H4 (cell line): ENCODE results near the gene REXO4. TPM values are rescaled to one million over a fixed set of nuclear protein-coding genes. Genes with fewer than 3 reads are reported as not detected.
"Not testable (repeated sequence)": the region's sequence is repeated elsewhere in the genome, so short reads cannot be mapped to it uniquely, and the experiment has no call there.

ENCODE experiments used
- DNase-seq: peaks from one replicate; pipeline ENCODE4 v3.0.0-alpha.2; 2015; ENCODE audit warnings: low spot score
- total RNA-seq: library from RNA; depleted of rRNA; stranded (reverse); fragments of >200 nt; shearing (Covaris generic); gene quantifications from 2 replicates; pipeline ENCODE4 v1.2.3, GENCODE V29; 2014

Gene REXO4
- total RNA-seq, 1 experiment from 2014 or later = 11.5 TPM

DNA sequence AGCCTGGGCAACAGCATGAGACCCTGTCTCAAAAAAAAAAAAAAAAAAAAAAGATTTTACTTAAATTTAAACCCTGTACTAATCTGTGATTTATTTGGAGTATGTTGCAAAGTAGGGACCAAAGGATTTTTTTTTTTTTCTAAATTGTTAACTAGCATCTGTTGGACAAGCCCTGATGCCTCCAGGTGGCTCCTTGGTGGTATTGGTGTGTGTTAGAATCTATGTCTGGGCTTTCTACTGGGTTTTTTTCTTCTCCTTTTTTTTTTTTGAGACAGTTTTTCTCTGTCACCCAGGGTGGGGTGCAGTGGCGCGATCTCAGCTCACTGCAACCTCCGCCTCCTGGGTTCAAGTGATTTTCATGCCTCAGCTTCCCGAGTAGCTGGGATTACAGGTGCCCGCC, 34.1 kb upstream of the REXO4 start:
- not testable (repeated sequence) for DNase-seq

DNA sequence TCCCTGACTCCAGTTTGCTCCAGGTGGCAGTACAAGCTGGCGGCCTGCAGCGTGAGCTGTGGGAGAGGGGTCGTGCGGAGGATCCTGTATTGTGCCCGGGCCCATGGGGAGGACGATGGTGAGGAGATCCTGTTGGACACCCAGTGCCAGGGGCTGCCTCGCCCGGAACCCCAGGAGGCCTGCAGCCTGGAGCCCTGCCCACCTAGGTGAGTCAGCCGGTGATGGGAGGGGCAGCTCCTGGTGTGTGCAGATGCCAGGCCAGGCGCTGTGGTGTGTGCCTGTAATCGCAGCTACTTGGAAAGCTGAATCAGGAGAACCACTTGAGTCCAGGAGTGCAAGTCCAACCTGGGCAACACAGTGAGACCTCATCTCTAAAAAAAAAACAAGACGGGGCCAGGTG, 31.9 kb upstream of the REXO4 start:
- DNase-seq = peak; percentile 55

DNA sequence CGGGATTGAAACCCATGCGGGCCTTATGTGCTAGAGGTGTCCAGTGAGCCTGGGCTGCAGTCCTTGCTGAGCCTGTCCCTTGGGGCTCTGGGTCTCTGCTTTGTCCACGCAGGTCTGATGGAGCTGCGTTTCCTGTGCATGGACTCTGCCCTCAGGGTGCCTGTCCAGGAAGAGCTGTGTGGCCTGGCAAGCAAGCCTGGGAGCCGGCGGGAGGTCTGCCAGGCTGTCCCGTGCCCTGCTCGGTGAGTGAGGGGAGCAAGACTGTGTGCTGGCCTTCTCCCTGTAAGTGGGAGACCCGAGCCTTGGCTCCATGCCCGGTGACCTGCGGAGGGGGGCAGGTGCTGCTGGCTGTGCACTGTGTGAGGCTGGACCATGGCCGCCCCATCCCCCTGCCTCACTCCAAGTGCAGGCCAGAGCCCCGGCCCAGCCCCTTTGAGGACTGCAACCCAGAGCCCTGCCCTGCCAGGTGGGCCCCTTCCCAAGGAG, 30.7 kb upstream of the REXO4 start:
- no peak for DNase-seq

DNA sequence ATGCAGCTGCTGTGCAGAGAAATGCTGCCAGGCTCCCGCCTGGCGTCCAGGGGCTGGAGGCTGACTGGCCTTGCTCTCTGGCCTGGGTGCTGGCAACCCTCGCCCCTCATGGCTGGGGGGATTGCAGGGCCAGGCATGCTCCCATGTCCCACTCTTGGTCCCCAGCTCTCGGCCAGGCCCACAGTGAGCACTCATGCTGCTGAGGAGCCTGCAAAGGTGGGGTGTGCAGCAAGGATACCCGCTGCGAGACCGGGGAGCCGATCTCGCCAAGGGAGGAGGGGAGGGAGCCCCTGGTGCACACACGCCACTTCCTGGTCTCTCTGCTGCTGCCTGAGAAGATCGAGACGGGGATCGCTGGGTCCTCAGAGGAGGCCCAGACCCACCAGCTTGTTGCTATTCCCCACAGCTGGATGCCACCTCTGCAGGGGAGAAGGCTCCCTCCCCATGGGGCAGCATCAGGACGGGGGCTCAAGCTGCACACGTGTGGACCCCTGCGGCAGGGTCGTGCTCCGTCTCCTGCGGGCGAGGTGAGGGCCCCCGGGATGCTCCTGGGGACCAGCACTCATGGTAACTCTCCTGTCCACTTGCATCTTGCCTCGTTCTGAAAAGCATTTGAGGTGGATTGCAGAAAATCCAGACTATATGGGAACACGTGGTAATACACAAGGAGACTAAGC, 27.6 kb upstream of the REXO4 start:
- no peak for DNase-seq

DNA sequence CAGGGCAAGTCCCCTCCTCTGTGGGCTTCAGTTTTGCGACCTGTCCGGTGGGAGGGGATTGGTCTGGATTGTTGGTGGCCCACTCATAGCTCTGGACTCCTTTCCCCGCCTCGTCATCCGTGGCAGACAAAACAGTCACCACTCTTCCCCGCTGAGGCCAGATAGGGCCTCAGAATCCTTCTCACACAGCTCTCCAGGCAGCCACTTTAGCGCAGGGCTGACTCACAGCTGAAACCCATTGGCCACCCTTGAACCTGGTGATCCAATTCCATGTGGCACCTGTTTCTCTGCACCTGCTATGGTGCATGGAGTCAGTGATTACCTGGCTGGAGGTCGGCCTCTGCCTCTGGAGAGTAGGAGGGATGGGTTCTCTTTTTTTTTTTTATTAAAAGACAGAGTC, 26.2 kb upstream of the REXO4 start:
- no peak for DNase-seq

DNA sequence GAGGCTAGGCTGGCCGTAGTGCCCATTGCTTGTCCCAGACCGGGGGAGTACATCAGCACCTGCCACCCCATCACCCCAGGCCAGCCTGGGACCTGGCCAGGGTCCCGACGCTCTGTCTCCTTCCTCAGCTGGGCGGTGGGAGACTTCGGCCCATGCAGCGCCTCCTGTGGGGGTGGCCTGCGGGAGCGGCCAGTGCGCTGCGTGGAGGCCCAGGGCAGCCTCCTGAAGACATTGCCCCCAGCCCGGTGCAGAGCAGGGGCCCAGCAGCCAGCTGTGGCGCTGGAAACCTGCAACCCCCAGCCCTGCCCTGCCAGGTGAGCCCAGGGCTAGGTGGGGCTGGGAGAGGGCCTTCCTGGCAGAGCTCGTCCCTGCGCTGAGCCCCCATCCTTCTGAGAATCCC, 25.4 kb upstream of the REXO4 start:
- DNase-seq = no peak

DNA sequence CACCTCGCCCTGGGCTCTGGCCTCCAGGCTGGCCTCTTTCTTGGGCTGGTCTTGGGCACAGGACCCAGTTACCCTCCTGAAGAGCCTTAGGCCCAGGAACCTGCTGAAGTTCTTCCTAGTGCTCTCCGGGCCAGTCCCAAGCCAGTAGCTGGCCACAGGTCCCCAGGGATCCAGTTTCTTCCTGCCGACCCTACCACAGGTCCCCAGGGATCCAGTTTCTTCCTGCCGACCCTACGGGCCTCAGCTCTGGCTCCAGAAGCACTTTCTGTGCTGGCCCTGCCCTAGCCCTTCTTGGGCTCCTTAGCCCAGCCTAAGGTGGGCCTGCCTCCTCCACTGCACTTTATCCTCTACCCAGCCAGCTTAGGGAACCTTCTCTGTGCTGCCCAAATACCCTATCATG, 23.8 kb upstream of the REXO4 start:
- DNase-seq = no peak

DNA sequence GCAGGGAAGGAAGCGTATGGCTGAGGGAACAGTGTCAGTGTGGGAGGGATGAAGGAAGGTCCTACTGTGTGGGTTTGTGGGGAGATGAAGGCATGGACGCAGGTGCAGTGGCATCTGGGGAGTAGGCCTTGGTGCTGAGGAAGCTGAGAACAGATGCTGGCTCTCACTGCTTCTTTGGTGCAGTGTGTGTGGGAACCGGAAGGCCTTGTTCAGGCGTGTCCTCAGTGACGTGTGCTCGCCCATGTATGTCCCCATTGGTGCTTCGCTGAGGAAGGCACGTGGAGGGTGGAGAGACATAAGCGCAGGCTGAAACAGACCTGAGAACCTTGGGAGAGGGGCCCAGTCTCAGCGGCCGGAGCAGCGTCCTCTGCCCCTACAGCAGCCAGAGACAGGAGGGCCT, 23.1 kb upstream of the REXO4 start:
- DNase-seq = no peak

DNA sequence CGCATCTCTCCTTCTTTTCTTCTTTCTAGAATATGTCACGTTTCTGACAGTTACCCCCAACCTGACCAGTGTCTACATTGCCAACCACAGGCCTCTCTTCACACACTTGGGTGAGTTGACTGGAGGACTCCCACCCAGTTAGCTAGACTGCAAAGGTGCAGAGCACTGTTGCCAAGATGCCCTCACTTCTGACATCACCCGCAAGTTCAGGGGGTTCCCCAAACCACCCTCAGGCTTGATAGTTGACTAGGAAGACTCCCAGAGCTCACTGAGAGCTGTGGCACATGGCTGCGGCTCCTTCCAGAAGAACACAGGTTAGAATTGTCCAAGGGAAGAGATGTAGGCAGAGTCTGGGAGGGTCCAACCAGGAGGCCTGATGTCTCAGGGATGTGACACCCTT, 21.5 kb upstream of the REXO4 start:
- no peak for DNase-seq

DNA sequence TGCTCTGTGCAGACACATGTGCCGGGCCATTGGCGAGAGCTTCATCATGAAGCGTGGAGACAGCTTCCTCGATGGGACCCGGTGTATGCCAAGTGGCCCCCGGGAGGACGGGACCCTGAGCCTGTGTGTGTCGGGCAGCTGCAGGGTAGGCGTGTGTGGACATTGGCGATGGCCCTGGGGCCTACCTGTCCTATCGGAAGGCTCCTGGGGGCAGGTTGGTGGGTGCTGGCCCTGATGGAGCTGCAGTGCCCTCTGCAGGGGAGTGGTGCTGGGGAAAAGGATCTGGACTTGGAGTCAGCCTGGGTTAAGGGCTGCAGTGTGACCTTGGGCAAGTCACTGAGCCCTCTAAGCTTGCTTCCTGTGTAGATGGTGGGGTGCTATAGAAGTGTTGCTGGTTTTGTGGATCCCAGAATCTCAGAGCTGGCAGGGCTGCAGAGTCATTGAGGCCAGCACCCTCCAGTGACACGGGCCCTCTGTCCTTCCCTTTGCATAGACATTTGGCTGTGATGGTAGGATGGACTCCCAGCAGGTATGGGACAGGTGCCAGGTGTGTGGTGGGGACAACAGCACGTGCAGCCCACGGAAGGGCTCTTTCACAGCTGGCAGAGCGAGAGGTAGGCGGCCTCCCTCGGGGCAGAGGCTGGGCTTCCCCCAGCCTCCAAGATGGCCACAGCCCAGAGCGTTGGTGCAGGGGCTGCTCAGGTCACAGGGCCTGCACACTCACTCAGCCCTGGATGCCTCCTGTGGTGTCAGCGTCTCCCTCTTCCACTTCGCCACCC, 20.1 kb upstream of the REXO4 start:
- no peak for DNase-seq

DNA sequence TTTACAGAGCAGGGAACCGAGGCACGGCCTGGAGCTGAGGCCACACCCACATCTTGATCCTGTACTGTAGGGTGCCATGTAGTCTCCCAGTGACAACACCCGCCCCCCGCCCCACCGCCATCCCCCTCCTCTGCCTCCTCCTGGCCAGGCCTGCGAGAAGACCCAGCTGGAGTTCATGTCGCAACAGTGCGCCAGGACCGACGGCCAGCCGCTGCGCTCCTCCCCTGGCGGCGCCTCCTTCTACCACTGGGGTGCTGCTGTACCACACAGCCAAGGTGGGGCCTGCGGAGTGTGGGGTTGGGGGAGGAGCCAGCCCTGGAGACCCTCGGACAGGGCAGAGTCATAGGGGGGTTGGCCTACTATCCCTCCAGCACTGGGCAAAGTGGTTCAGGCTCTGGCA, 18.9 kb upstream of the REXO4 start:
- DNase-seq = no peak

DNA sequence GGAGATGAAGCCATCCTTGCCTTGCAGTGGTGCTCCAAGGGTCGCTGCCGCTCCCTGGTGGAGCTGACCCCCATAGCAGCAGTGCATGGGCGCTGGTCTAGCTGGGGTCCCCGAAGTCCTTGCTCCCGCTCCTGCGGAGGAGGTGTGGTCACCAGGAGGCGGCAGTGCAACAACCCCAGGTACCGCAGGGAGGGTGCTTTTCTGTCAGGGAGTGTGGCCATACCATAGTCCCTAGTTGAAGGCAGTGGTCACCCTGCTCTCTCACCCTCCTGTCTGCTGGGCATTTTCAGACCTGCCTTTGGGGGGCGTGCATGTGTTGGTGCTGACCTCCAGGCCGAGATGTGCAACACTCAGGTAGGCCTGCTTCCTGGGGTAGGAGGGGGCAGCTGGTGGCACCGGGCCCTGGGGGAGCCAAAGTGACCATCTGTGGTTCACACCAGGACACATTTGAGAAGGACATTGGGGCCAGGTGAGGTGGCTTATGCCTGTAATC, 15.6 kb upstream of the REXO4 start:
- DNase-seq = no peak

DNA sequence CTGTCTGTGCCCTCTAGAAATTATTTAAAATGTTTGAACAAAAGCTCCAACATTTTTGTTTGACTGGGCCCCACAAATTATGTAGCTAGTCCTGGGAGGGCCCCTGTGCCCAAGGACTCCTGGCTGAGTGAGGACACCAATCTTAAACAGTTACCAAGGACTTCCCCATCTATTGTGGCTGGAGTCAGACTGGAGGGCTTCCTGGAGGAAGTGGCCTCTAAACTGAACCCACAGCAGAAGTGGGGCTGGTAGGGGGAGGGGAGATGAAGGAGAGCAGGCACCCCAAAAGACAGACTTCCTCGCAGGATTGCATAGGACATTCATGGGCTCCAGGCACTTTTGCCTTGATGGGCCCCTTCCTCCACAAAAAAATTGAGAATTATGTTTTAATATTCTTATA, 12.4 kb upstream of the REXO4 start:
- DNase-seq = no peak

DNA sequence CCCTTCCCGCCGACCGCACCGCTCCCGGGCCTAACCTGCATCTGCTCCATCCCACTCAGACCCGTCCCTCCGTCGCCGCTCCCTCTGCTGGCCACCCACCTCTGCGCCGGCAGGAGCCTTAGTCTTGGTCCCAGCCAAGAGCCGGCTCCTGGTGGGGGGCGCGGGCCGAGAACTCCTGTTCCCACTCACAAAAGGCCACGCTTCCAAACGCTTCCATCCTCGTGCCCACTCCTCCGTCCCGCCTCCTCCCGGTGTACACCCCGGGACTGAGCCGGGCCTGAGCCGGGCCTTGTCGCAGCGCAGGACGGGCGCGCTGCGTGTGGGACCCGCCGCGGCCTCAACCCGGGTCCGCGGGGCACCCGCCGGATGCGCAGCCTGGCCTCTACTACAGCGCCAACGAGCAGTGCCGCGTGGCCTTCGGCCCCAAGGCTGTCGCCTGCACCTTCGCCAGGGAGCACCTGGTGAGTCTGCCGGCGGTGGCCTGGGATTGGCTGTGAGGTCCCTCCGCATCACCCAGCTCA, 11.9 kb upstream of the REXO4 start:
- no peak for DNase-seq

DNA sequence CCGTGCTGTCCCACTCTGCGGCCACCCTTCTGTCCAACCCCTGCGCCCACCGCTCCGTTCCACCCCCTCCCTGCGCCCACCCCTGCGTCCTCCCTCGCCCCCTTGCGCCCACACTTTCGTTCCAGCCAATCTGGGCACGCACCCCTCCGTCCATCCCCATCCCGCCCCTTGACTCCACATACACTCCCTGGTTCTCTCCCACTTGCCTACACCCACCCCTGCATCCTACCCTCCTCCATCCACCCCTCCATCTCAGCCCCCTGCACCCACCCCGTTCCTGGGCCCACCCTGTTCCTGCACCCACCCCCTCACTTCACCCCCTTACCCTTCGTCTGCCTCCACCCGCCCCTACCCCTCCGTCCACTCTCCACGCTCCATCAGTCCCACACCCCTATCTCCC, 11.4 kb upstream of the REXO4 start:
- DNase-seq = no peak

DNA sequence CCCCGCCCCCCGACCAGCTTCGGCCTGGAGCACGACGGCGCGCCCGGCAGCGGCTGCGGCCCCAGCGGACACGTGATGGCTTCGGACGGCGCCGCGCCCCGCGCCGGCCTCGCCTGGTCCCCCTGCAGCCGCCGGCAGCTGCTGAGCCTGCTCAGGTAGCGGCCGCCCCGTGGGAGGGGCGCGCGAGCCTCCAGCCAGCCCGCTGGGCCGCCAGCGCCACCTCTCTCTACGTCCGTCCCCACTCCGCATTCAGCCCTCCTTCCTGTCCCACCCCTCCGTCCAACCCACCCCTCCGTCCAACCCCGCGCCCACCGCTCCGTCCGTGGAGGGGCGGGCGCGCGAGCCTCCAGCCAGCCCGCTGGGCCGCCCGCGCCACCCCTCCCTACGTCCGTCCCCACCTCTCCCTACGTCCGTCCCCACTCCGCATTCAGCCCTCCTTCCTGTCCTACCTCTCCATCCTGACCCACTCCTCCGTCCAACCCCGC, 10.8 kb upstream of the REXO4 start:
- DNase-seq = no peak

DNA sequence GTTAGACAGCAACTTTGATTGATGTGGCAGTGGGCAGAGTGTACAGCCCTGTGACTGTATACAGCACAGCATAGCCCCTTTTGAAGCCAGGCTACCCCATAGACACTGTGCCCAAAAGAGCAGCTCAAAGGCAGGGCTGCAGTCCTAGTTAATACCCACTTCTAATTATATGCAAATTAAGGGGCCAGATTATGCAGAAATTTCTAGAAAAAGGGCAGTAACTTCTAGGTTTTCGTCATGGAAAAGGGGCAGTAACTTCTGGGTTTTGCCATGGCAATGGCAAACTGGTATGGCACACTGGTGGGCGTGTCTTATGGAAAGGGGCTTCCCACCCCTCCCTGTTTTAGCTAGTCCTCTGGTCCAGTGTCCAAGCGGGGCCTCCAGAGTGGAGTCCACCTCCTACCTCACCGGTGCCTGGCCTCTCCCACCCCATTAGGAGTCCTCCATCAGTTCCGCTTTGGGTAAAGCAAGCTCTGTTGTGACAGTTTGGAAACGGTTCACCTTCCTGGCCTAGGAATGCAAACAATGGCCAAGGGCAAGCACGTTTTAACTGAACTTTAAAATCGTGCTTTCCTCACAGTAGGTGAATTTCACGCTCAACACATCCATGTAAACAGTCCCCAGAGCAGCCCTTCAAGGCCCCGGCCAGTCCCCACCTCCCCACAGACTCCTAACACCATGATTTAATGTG, 10.0 kb upstream of the REXO4 start:
- no peak for DNase-seq

DNA sequence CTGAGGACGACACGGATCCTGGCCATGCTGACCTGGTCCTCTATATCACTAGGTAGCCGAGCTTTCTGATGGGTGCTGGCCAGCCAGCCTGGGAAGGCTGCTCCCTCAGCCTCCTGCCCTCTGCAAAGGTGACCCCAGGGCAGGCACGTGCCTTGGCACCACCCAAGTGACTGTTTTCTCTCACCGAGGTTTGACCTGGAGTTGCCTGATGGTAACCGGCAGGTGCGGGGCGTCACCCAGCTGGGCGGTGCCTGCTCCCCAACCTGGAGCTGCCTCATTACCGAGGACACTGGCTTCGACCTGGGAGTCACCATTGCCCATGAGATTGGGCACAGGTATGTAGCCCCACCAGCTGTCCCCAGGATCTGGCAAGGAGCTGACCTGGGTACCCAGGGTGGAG, 8.2 kb upstream of the REXO4 start:
- DNase-seq = no peak

DNA sequence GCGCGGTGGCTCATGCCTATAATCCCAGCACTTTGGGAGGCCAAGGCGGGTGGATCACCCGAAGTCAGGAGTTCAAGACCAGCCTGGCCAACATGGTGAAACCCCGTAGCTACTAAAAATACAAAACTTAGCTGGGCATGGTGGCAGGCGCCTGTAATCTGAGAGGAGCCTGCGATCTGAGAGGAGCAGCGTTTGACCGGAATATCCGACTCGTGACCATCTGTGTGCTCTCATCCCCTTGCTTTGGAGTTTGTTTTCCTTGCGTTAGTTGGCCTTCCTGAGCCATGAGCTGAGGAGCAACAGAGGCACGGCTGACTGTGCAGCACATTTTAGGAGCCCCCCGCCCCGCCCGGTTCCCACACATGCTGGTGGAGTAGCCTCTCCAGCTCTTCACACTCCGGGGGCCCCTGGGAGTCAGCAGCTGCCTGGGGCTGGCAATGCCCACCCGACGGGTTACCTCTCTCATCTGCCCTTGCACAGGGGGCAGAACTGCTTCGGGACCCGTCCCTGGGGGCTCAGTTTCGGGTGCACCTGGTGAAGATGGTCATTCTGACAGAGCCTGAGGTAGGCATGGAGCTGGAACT, 7.3 kb upstream of the REXO4 start:
- no peak for DNase-seq

DNA sequence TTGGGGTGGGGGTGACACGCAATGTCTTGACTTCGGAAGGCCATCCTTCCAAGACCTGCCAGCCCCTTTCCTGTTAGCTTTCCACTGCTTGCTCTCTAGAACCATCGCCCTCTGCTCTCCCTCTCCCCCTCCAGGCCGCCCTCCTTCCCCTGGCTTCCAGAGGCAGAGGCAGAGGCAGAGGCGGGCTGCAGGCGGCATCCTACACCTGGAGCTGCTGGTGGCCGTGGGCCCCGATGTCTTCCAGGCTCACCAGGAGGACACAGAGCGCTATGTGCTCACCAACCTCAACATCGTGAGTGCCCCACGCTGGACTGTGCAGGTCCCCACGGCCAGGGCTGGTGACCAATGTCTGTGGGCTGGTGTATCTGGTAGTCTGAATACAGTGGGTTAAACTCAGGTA, 6.4 kb upstream of the REXO4 start:
- no peak for DNase-seq

DNA sequence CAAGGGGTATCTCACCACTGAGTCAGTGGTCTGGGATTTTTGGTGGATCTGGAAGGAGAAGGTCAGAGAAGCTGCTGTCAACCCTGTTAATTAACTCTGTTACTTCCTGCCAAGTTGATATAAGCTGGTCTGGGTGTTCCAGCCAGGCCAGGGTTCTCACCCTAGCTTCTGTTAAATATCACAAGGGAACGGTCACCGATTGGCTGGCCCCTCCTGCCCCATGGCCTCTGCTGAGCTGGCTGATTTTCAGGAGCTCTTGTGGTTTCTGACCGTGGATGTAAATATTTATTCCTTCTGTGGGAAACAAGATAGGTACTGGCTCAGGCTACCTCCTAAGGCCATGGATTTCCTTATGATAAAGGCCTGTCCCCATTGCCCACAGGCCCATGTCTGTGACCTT, 5.4 kb upstream of the REXO4 start:
- peak; percentile 72 for DNase-seq
